Hematopoietic multipotent progenitor cell treated with erythropoietin and hydrocortisone succinate and interleukin-3 and kit ligand, for 15 days (in vitro differentiated cells): ENCODE results near the gene LGR4.
"Not testable (repeated sequence)": the region's sequence is repeated elsewhere in the genome, so short reads cannot be mapped to it uniquely, and the experiment has no call there.

ENCODE experiments used
- DNase-seq: peaks from one replicate; pipeline ENCODE4 v3.0.0-alpha.2; 2015; ENCODE audit warnings: low spot score

The LGR4 gene

DNA sequence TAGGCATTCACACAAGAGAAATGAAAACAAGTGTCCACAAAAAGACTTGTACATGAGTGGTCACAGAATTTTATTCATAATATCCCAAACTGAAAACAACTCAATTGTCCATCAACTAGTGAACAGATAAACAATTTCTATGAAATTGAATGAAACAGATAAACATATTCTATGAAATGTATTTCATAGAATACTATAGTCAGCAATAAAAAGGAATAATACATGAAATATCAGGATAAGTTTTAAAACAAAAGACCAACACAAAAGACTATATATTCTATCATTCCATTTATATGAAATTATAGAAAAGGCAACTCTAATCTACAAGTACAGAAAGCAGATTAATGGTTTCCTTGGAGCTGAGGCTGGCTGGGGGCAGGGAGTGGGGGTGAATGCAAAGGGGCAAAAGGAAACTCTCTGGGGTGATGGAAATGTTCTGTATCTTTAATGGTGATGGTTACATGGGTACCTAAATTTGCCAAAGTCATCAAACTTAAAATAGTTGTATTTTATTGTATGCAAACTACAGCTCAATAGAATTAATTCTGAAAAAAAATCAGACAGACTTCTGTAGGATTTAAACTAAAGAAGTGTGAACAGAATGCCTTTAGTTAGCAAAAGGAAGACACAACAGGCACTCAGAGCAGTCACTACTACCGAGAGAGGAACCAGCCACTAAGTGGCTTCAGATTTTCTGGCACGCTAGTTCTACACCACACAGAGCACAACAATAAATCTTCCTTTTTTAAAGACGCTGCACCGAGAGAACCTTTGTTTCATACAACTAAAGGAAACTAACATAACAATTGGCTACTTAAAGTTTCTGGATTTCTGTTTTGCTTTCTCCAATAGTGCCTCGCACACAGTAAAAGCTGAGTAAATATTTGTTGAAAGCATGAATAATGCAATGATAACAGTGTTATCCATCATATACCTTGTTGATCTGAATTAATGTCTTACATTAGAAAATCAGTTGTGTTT, 124.9 kb downstream of the LGR4 start:
- DNase-seq = no peak

DNA sequence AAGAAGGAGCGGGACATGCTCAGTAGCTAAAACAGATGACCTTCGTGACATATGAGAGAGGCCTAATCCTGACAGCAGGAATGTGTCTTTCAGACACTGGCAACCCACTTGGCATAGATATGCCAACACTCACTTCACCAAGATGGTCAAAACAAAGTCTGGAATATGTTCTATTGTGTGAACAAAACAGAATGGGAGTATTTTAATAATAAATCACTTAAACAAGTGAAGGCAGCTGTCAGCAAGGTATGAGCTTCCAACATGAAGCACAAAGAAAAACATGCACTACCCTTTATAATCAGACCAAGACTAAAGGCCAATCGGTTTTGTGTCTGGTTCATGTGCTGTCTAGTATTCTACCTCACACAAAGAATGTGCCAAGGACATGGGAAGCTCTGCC, 132.6 kb downstream of the LGR4 start:
- DNase-seq = no peak

DNA sequence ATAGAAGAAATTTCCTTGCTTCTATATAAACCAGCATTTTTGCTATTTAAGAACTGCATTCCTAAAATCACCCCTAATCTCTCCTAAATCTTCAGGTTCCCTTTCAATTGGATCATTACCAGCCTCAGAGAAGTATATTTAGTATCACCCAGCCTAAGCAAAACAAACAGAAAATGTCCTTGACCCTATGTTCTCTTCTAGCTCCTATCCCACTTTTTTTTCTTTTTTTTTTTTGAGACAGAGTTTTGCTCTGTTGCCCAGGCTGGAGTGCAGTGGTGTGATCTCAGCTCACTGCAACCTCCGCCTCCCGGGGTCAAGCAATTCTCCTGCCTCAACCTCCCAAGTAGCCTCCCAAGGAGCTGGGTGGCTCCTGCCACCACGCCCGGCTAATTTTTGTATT, 137.8 kb downstream of the LGR4 start:
- not testable (repeated sequence) for DNase-seq

GRCh38 chr11:27331981-27332380, 140.6 kb downstream of the LGR4 start:
- no peak for DNase-seq

DNA sequence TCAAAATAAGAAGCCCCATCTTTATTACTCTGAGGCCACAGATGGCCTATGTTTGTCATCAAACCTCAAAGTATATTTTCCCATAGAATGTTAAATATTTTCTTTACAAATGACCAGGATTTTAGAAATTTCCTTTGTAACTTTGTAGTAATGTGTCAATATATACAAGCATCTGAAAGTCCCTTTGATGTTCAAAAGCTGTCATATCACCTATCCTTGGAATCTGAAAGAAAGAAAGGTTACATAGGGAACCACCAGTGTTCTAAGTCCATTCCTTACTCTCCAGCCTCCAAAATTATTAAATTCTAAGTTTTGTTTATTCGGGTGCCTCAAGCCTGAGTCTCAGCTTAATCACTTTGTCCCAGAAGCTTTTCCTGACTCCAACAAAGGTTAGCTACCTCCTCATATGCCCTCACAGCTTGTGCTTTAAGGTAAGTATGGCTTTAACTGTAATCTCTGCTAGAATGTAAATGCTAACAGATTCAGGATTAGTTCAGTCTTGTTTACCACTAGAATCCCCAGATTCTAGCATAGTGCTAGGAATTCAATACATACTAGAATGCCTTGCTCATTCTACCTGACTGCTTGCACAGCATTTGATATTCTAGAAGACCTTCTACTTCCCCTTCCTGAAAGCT, 141.8 kb downstream of the LGR4 start:
- DNase-seq = no peak

GRCh38 chr11:27329867-27330632, 142.5 kb downstream of the LGR4 start:
- no peak for DNase-seq

GRCh38 chr11:27328614-27329013, 144.0 kb downstream of the LGR4 start:
- no peak for DNase-seq

DNA sequence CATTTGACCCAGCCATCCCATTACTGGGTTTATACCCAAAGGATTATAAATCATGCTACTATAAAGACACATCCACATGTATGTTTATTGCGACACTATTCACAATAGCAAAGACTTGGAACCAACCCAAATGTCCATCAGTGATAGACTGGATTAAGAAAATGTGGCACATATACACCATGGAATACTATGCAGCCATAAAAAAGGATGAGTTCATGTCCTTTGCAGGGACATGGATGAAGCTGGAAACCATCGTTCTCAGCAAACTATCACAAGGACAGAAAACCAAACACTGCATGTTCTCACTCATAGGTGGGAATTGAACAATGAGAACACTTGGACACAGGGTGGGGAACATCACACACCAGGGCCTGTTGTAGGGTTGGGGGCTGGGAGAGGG, 145.5 kb downstream of the LGR4 start:
- DNase-seq = not testable (repeated sequence)

DNA sequence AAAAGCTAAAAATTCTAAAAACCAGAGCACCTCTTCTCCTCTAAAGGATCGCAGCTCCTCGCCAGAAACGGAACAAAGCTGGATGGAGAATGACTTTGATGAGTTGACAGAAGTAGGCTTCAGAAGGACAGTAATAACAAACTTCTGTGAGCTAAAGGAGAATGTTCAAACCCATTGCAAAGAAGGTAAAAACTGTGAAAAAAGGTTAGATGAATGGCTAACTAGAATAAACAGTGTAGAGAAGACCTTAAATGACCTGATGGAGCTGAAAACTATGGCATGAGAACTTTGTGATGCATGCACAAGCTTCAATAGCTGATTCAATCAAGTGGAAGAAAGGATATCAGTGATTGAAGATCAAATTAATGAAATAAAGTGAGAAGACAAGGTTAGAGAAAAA, 150.4 kb downstream of the LGR4 start:
- DNase-seq = not testable (repeated sequence)

DNA sequence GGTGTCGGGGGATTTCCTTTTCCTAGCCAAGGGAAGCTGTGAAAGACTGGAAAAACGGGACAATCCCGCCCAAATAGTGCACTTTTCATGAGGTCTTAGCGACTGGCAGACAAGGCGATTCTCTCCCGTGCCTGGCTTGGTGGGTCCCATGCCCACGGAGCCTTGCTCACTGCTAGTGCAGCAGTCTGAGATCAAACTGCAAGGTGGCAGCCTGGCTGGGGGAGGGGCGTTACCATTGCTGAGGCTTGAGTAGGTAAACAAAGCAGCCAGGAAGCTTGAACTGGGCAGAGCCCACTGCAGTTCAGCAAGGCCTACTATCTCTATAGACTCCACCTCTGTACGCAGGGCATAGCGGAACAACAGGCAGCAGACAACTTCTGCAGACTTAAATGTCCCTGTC, 151.2 kb downstream of the LGR4 start:
- not testable (repeated sequence) for DNase-seq

DNA sequence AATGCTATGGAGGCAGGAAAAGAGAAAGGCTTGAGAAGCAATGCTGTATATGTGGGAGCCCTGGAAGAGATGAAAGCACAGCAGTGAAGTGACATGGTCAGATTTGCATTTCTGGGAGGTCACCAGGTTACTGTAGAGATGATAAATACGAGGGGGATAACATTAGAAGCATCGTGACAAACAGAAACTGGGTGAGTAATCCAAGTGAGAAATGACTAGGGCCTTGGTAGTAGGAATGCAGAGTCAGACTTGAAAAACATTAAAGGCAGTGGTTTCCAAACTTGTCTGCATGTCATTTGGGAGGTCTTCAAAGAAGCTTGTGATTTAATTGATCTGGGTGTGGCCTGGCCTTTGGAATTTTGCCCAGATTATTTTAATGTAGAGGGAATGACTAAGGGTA, 153.5 kb downstream of the LGR4 start:
- no peak for DNase-seq

DNA sequence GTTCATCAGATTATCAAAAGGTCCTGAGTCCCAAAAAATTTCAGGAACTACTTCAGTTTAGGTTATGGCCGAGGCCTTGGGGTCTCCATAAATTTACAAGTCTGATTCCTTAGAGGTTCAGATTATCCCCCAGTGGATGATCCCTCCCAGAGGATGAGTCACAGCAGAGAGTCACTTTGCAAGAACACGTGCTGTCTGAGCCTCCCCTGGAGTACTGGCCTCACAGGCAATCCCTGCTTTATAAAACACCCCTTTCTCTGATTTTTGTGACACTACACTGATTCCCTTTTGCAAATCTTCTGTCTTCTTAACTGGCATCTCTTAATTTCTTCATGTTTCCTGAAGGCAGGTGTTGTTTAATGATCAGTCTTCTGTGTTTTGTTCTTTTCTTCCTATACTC, 154.8 kb downstream of the LGR4 start:
- no peak for DNase-seq
